ENCODE results near the gene PXK.

DNA sequence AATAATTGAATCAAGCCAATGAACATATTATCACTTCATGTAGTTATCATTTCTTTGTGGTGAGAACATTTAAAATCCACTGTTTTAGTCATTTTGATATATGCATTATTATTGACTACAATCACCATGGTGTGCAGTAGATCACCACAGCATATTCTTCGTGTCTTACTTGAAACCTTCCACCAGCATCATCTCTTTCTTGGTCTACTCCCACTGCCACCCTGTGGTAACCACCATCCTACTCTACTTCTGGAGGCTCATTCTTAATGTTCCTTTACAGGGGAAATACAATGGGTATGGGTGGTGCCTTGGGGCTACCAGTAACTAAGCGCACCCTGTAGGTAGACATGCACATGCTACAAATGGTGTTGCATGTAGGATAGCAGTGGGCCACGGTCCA, 25.4 kb downstream of the PXK start:
- TF ChIP-seq, protein P1, sequence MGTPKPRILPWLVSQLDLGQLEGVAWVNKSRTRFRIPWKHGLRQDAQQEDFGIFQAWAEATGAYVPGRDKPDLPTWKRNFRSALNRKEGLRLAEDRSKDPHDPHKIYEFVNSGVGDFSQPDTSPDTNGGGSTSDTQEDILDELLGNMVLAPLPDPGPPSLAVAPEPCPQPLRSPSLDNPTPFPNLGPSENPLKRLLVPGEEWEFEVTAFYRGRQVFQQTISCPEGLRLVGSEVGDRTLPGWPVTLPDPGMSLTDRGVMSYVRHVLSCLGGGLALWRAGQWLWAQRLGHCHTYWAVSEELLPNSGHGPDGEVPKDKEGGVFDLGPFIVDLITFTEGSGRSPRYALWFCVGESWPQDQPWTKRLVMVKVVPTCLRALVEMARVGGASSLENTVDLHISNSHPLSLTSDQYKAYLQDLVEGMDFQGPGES (IDR thresholded peaks at IDR 0.05) = no peak
- TF ChIP-seq TCF3 (IDR thresholded peaks at IDR 0.05; ENCODE audit: borderline replicate concordance, insufficient read depth, low read depth, low read length) = no peak
- TF ChIP-seq, protein P2, sequence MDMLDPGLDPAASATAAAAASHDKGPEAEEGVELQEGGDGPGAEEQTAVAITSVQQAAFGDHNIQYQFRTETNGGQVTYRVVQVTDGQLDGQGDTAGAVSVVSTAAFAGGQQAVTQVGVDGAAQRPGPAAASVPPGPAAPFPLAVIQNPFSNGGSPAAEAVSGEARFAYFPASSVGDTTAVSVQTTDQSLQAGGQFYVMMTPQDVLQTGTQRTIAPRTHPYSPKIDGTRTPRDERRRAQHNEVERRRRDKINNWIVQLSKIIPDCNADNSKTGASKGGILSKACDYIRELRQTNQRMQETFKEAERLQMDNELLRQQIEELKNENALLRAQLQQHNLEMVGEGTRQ (IDR thresholded peaks at IDR 0.05; ENCODE audit: borderline replicate concordance, low read depth, low read length) = no peak
